Fibroblast of mammary gland (primary cell): ENCODE data around the gene IGFN1.
"Not testable (repeated sequence)": the region's sequence is repeated elsewhere in the genome, so short reads cannot be mapped to it uniquely, and the experiment has no call there.

Experiments
- DNase-seq: peaks from one replicate; pipeline ENCODE4 v3.0.0-alpha.2; 2010; ENCODE audit warnings: low read depth
- H3K4me3 ChIP-seq: 2 replicates; pipeline ENCODE4 v1.5.1; 2011; ENCODE audit warnings: low read depth, mild to moderate bottlenecking, low read length, moderate library complexity; ENCODE audit not compliant: control insufficient read depth
- TF ChIP-seq, protein P1 (sequence below): conservative IDR thresholded peaks from 2 replicates; pipeline ENCODE4 v1.5.1; 2011; ENCODE audit warnings: low read depth, low read length, inconsistent platforms; ENCODE audit not compliant: control insufficient read depth, insufficient read depth

The IGFN1 gene

DNA sequence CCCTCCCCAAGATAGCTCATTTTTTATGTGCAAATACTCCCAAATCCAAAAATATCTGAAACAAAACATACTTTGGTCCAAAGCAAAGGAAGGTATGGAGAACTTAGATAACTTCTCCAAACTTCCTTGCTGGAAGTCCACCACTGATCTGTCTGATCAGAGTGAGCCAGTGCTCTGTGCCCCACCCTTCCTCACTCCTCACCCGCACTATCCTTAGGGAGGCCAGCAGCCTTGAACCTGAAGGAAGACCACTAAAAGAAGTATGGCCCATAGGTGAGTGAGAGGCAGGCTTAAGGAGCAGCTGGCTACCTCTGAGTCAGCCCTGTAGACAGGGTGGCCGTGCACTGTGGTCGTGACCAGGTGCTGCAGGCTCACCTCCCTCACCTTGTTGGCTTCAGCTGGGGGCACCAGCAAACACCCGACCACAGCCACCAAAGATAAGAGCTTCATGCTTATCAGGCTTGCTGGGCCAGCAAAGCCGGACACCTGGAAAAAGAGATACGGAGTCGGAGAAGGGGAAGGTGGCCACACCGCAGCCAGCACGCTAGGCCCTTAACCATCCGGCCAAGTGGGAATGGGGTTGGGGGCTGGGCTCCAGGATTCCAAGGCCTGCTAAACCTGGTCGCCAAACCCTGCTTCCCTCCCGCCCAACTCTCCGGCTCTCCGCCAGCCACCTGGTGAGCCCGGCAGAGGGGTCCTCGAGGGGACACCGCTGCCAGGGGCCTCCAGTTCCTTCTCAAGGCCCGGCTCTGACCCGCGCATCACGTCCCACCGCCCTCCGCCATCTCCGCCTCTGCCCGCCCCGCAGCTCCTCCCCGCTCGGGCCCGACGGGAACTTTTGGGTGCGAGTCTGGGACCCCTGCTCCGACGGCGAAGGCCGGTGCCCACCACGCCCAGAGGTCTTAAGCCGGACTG, 36.9 kb upstream of the IGFN1 start:
- DNase-seq, result peak; percentile 21

GRCh38 chr1:201154389-201155165, 36.0 kb upstream of the IGFN1 start, which contains the start of gene TMEM9:
TSS of gene TMEM9 (minus strand) at chr1:201154474. CDS start at chr1:201153923, 551 bp downstream.
- peak within 1 kb of the TSS; percentile 79 for H3K4me3 ChIP-seq
- peak; percentile 91 for DNase-seq
- TF ChIP-seq, protein P1, sequence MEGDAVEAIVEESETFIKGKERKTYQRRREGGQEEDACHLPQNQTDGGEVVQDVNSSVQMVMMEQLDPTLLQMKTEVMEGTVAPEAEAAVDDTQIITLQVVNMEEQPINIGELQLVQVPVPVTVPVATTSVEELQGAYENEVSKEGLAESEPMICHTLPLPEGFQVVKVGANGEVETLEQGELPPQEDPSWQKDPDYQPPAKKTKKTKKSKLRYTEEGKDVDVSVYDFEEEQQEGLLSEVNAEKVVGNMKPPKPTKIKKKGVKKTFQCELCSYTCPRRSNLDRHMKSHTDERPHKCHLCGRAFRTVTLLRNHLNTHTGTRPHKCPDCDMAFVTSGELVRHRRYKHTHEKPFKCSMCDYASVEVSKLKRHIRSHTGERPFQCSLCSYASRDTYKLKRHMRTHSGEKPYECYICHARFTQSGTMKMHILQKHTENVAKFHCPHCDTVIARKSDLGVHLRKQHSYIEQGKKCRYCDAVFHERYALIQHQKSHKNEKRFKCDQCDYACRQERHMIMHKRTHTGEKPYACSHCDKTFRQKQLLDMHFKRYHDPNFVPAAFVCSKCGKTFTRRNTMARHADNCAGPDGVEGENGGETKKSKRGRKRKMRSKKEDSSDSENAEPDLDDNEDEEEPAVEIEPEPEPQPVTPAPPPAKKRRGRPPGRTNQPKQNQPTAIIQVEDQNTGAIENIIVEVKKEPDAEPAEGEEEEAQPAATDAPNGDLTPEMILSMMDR, result no peak

More for the DNA sequence above, 36.9 kb upstream of the IGFN1 start:
- H3K4me3 ChIP-seq, result peak overlapping the region; percentile 79
- TF ChIP-seq, protein P1, result no peak

GRCh38 chr1:201155354-201155753, 35.3 kb upstream of the IGFN1 start:
- no peak overlapping the region for H3K4me3 ChIP-seq
- no peak for DNase-seq
- TF ChIP-seq, protein P1, result no peak

- H3K4me3 ChIP-seq, result no peak overlapping the region
Observed at GRCh38 chr1:201156346-201156745, 34.3 kb upstream of the IGFN1 start.

DNA sequence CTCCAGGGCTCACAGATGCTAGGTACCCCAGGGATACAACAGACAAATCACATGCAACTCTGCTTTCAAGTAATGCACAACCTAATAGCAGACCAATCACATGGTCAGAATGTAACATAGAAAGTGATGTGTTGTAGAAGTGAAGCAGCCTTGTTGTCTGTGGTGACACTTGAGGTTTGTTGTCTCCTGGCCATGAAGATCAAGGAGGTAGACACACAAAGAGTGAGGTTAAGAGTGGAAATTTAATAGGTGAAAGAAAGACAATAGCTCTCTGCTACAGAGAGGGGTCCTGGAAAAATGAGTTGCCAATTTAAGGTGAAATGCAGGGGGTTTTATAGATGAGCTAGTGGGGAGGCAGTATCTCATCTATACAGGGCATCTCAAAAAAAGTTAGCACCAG, 33.8 kb upstream of the IGFN1 start:
- TF ChIP-seq, protein P1, result no peak

More at GRCh38 chr1:201156346-201156745, 34.3 kb upstream of the IGFN1 start:
- TF ChIP-seq, protein P1, result no peak
- no peak for DNase-seq

GRCh38 chr1:201157949-201158348, 32.7 kb upstream of the IGFN1 start:
- no peak overlapping the region for H3K4me3 ChIP-seq
- TF ChIP-seq, protein P1, result no peak
- no peak for DNase-seq

More for the DNA sequence above, 33.8 kb upstream of the IGFN1 start:
- no peak overlapping the region for H3K4me3 ChIP-seq
- DNase-seq, result no peak

DNA sequence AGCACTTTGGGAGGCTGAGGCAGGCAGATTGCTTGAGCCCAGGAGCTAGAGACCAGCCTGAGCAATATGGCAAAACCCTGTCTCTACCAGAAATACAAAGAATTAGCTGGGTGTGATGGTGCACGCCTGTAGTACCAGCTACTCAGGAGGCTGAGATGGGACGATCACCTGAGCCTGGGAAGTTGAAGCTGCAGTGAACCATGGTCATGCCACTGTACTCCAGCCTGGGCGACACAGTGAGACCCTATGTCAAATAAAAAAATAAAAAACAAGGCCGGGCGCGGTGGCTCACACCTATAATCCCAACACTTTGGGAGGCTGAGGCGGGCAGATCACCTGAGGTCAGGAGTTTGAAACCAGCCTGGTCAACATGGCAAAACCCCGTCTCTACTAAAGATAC, 27.6 kb upstream of the IGFN1 start:
- not testable (repeated sequence) for DNase-seq, H3K4me3 ChIP-seq
